ENCODE results near the gene LIPE. TPM values are rescaled to one million over a fixed set of nuclear protein-coding genes. Genes with fewer than 3 reads are reported as not detected.

The LIPE gene
- total and polyA plus RNA-seq, 9 donors, result 1.7 to 15.1 (median 5.4) TPM

DNA sequence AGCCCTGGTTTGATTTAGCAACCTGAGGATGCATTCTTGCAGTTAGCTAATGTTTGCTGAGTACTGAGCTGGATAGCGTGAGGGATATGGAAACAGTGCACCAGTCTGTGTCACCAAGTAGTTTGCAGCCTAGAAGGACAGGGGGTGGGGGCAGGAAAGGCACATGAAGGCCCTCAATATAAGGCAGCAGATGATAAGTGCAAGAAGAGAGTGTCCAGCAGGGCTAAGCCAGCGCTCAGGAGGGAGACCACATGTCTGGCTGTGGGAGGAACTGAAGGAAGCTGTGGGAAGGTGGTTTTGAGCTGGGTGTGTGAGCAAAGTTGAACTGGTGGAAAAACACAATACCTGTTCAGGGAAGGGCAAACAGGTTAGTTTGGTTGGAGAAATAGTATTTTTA, 13.9 kb upstream of the LIPE start:
- Histone ChIP-seq H3K36me3 (no peaks in the 10 kb centered on the region), H3K27me3 (no peaks in the 10 kb centered on the region), H3K9me3 (no peaks in the 10 kb centered on the region), H3K4me1 (ENCODE audit: insufficient read depth) (no peaks in the 10 kb centered on the region), H3K27ac (no peak overlapping the region), H3K4me3 (no peak overlapping the region)
- DNase-seq, result no peak
- 73 to 81% (median 78%) methylated on average over 2 of the region's 2 CpGs for WGBS, 3 donors
- intact Hi-C loops (cut with DNase I), result no loop called here
- TF ChIP-seq POLR2A (IDR thresholded peaks at IDR 0.05) (no peak), EP300 (IDR thresholded peaks at IDR 0.05) (no peak)
- TF ChIP-seq, protein P1, sequence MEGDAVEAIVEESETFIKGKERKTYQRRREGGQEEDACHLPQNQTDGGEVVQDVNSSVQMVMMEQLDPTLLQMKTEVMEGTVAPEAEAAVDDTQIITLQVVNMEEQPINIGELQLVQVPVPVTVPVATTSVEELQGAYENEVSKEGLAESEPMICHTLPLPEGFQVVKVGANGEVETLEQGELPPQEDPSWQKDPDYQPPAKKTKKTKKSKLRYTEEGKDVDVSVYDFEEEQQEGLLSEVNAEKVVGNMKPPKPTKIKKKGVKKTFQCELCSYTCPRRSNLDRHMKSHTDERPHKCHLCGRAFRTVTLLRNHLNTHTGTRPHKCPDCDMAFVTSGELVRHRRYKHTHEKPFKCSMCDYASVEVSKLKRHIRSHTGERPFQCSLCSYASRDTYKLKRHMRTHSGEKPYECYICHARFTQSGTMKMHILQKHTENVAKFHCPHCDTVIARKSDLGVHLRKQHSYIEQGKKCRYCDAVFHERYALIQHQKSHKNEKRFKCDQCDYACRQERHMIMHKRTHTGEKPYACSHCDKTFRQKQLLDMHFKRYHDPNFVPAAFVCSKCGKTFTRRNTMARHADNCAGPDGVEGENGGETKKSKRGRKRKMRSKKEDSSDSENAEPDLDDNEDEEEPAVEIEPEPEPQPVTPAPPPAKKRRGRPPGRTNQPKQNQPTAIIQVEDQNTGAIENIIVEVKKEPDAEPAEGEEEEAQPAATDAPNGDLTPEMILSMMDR (IDR thresholded peaks at IDR 0.05), result no peak

- WGBS, 3 donors, result 33 to 35% (median 34%) methylated on average over 16 of the region's 16 CpGs
- TF ChIP-seq, protein P1 (IDR thresholded peaks at IDR 0.05), result peak in 2 of 3 donors; percentile 14 to 20
- TF ChIP-seq POLR2A (IDR thresholded peaks at IDR 0.05), result no peak
- intact Hi-C loops (cut with DNase I), result no loop called here
- Histone ChIP-seq H3K27me3 (no peaks in the 10 kb centered on the region), H3K4me1 (ENCODE audit: insufficient read depth) (no peaks in the 10 kb centered on the region), H3K27ac (no peak overlapping the region), H3K36me3 (no peaks in the 10 kb centered on the region), H3K9me3 (no peaks in the 10 kb centered on the region), H3K4me3 (no peak overlapping the region)
- peak; percentile 16 to 65 (median 56) for DNase-seq
These were observed 13.3 kb upstream of the LIPE start for GRCh38 chr19:42440357-42441048.

GRCh38 chr19:42436006-42436405, 8.8 kb upstream of the LIPE start:
- intact Hi-C loops (cut with DNase I), result no loop called here
- Histone ChIP-seq H3K4me1 (ENCODE audit: insufficient read depth) (peaks cover 8% of the 10 kb centered on the region), H3K27me3 (no peaks in the 10 kb centered on the region), H3K4me3 (no peak overlapping the region), H3K36me3 (no peaks in the 10 kb centered on the region), H3K9me3 (no peaks in the 10 kb centered on the region), H3K27ac (no peak overlapping the region)
- 18 to 49% (median 25%) methylated on average over 3 of the region's 3 CpGs for WGBS, 3 donors
- TF ChIP-seq EP300 (IDR thresholded peaks at IDR 0.05) (no peak), POLR2A (IDR thresholded peaks at IDR 0.05) (no peak)
- TF ChIP-seq, protein P1 (IDR thresholded peaks at IDR 0.05), result no peak
- no peak for DNase-seq

- Histone ChIP-seq H3K4me1 (ENCODE audit: insufficient read depth) (peaks cover 8% of the 10 kb centered on the region), H3K9me3 (no peaks in the 10 kb centered on the region), H3K27me3 (no peaks in the 10 kb centered on the region), H3K27ac (no peak overlapping the region), H3K36me3 (no peaks in the 10 kb centered on the region), H3K4me3 (no peak overlapping the region)
- TF ChIP-seq EP300 (IDR thresholded peaks at IDR 0.05) (no peak), POLR2A (IDR thresholded peaks at IDR 0.05) (no peak)
- TF ChIP-seq, protein P1 (IDR thresholded peaks at IDR 0.05), result no peak
- 94 to 95% (median 95%) methylated on average over 6 of the region's 6 CpGs for WGBS, 3 donors
- no peak for DNase-seq
- intact Hi-C loops (cut with DNase I), result no loop called here
These were observed 8.1 kb upstream of the LIPE start for GRCh38 chr19:42435316-42435715.
